GM12864 (cell line): ENCODE measurements around the gene CXCL6.

ENCODE experiments used
- DNase-seq: peaks from one replicate; pipeline ENCODE4 v3.0.0-alpha.2; 2011; ENCODE audit warnings: low read depth
- H3K4me3 ChIP-seq: 2 replicates; pipeline ENCODE4 v1.5.1; 2011; ENCODE audit warnings: mild to moderate bottlenecking, low read depth, low read length, control low read depth
- CTCF ChIP-seq: IDR thresholded peaks from 2 replicates; pipeline ENCODE4 v1.5.1; 2011; ENCODE audit warnings: low read depth, mild to moderate bottlenecking, moderate library complexity, low read length, control low read depth, inconsistent platforms; ENCODE audit errors: missing control alignments

Gene CXCL6

GRCh38 chr4:73850261-73850970 is 13.9 kb downstream of the CXCL6 start:
- TF ChIP-seq CTCF: no peak
- DNase-seq: no peak
- H3K4me3 ChIP-seq: no peak overlapping the region

GRCh38 chr4:73851293-73851692 is 14.8 kb downstream of the CXCL6 start:
- TF ChIP-seq CTCF: no peak
- no peak for DNase-seq
- no peak overlapping the region for H3K4me3 ChIP-seq

DNA sequence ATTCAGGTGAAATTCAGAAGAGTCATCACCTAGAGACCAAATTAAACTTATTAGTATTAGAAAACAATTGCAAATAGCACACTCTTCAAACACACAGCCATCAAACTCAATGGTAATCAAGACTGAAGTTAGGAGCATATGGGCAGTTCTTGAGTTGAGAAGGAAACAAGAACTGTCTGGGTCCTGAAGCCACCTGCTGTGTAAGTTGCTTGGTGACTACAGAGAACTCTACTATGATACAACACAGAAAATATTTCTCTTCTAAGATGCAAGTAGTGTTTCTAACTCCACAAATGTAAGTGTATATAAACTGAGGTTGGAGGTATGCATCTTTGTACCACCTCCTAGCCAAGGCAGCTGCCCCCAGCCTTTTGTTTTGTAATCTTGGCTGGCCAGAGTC is 16.3 kb downstream of the CXCL6 start:
- no peak overlapping the region for H3K4me3 ChIP-seq
- DNase-seq: no peak
- TF ChIP-seq CTCF: no peak

DNA sequence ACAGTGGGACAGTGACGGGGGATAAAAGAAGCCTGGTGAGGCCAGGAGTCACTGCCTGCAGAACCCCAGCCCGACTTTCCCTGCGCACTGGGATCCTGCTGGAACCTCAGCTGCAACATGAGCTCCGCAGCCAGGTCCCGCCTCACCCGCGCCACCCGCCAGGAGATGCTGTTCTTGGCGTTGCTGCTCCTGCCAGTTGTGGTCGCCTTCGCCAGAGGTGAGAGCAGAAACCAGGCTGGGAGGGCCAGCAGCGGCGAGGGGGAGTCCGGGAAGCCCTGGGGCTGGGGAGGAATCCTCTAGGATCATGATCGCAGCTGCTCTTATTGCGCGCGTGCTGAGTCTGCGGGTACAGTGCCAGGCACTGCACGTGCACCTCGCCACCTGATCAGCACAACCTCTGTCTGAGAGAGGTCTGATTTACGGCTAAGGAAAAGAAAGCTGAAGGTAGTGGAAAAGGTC is 16.8 kb downstream of the CXCL6 start, which contains the start of gene PF4V1:
Gene PF4V1 (plus strand): TSS at position 51 of the 459 bp plus-strand sequence. CDS start 67 bp downstream, at position 118.
- TF ChIP-seq CTCF: no peak
- no peak within 1 kb of the TSS for H3K4me3 ChIP-seq
- DNase-seq: no peak

GRCh38 chr4:73853718-73854473 is 17.4 kb downstream of the CXCL6 start:
- H3K4me3 ChIP-seq: no peak overlapping the region
- no peak for TF ChIP-seq CTCF
- no peak for DNase-seq

DNA sequence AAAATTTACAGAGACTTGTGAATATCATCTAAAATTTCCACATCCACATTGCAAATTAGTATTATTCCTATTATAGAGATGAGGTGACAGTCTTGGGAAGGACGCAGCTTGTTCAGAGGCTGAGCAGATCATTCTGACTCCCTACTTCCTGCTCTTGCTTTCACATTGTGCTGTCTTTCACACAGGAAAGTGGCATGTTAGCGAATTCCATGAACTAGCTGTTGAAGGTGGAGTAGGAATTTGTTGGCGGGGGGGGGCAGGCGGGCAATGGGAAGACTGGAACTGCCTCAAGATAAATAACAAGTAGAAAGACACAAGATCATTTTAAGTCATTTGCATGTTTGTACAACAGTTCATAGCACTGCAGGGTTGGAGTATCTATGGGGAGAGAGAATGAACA is 18.9 kb downstream of the CXCL6 start:
- no peak for DNase-seq
- TF ChIP-seq CTCF: no peak
- H3K4me3 ChIP-seq: no peak overlapping the region
